NCI-H1417 treated with DMSO at 0.1 percent for 48 hours (cell line): ENCODE data around the gene CCDC183.
"Not testable (repeated sequence)": the region's sequence is repeated elsewhere in the genome, so short reads cannot be mapped to it uniquely, and the experiment has no call there.

ENCODE experiments used
- DNase-seq: peaks from one replicate; lab custom pipeline; 2025; lab: John Stamatoyannopoulos, UW

Gene CCDC183

GRCh38 chr9:136760834-136761544 is 35.1 kb upstream of the CCDC183 start:
- DNase-seq = not testable (repeated sequence)

GRCh38 chr9:136761545-136761981 is 34.6 kb upstream of the CCDC183 start:
- DNase-seq = no peak

- no peak for DNase-seq
Observed at GRCh38 chr9:136762221-136762691, 33.9 kb upstream of the CCDC183 start.

GRCh38 chr9:136762915-136763648 is 33.1 kb upstream of the CCDC183 start:
- DNase-seq = no peak

GRCh38 chr9:136763649-136764035 is 32.5 kb upstream of the CCDC183 start:
- DNase-seq = no peak

- peak; percentile 68 for DNase-seq
Observed at GRCh38 chr9:136764301-136764891, 31.7 kb upstream of the CCDC183 start, which contains the start of gene LCN15. TSS of gene LCN15 (minus strand) at chr9:136764518. CDS start at chr9:136764488, 30 bp downstream.

GRCh38 chr9:136765041-136765440 is 31.1 kb upstream of the CCDC183 start:
- DNase-seq = no peak

- DNase-seq = not testable (repeated sequence)
Observed at GRCh38 chr9:136765745-136766409, 30.3 kb upstream of the CCDC183 start.

GRCh38 chr9:136766410-136767120 is 29.6 kb upstream of the CCDC183 start:
- DNase-seq = peak; percentile 51

- DNase-seq = no peak
Observed at GRCh38 chr9:136769710-136770191, 26.4 kb upstream of the CCDC183 start.

GRCh38 chr9:136771907-136772415 is 24.2 kb upstream of the CCDC183 start:
- DNase-seq = no peak

- DNase-seq = no peak
Observed at GRCh38 chr9:136773386-136774044, 22.6 kb upstream of the CCDC183 start.

GRCh38 chr9:136774416-136775045 is 21.6 kb upstream of the CCDC183 start:
- no peak for DNase-seq

GRCh38 chr9:136775191-136775590 is 20.9 kb upstream of the CCDC183 start:
- no peak for DNase-seq

GRCh38 chr9:136776947-136777346 is 19.2 kb upstream of the CCDC183 start:
- DNase-seq = no peak

GRCh38 chr9:136777359-136777758 is 18.8 kb upstream of the CCDC183 start:
- no peak for DNase-seq

- no peak for DNase-seq
Observed at GRCh38 chr9:136779808-136780207, 16.3 kb upstream of the CCDC183 start.

- DNase-seq = no peak
Observed at GRCh38 chr9:136782452-136782851, 13.7 kb upstream of the CCDC183 start.

- no peak for DNase-seq
Observed at GRCh38 chr9:136784249-136784996, 11.7 kb upstream of the CCDC183 start.
